GM18507 (cell line): ENCODE measurements around the gene CACNA2D2.

Experiments
- DNase-seq: peaks from one replicate; pipeline ENCODE4 v3.0.0; 2011; ENCODE audit warnings: low read depth; ENCODE audit not compliant: insufficient read length; ENCODE audit errors: extremely low spot score
- FAIRE-seq: peaks from 2 replicates; lab custom pipeline; 2011; peaks lifted over from hg19 to GRCh38; lab: Jason Lieb, UNC

CACNA2D2 gene

GRCh38 chr3:50340448-50341329 is 162.7 kb downstream of the CACNA2D2 start, which contains the start of gene RASSF1:
TSS of gene RASSF1 (minus strand) at chr3:50340836. CDS start at chr3:50340805, 31 bp downstream.
- DNase-seq, result peak; percentile 65
- FAIRE-seq, result peak; percentile 88

DNA sequence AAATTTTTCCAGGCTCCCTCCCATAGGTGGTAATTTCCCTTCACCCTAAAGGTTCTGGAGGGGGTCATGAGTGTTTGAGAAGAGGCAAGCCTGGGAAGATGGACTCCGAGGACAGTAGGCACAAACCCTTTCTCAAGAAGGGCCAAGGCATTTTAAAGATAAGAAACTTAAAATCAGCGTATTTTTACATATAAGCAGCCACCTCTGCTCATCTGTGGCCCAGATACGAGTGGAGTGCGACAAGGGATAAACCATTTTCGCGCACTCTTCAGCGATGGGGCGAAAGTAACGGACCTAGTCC is 163.3 kb downstream of the CACNA2D2 start:
- FAIRE-seq (no peak), DNase-seq (no peak)

GRCh38 chr3:50339485-50340146 is 163.8 kb downstream of the CACNA2D2 start:
- no peak for DNase-seq
- FAIRE-seq, result peak; percentile 26

GRCh38 chr3:50338965-50339364 is 164.5 kb downstream of the CACNA2D2 start:
- DNase-seq (no peak), FAIRE-seq (peak; percentile 63)

DNA sequence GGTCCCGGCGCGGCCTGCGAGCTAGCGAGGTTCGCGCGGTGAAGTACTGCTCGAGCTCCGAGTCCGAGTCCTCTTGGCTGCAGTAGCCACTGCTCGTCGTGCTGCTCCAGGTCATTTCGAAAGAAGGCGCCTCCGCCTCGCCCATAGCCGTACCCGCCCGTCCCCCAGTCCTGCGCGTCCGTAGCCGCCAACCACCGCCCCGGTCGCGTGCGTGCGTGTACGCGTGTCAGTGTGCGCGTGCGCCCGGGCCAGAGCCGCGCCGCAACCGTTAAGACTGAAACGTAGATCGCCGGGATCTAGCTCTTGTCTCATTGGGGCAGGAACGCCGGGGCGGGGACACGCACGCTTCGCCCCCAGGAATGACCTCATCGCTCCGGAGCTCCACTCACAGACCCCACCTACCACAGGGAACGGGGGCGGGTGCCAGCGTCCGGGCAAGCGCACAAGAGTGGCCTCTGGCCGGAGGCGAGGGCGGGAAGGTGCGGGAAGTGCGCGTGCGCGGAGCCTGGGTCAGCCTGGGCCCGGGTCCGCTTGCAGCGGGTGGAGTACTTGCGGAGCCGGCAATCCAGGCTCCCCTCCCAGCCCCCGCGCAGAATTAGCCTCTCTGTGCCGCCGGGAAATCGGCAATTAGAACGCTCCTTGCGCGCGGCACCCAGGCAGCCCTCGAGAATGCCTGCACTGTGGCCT is 166.1 kb downstream of the CACNA2D2 start:
- DNase-seq (peak; percentile 98), FAIRE-seq (peak; percentile 98)

DNA sequence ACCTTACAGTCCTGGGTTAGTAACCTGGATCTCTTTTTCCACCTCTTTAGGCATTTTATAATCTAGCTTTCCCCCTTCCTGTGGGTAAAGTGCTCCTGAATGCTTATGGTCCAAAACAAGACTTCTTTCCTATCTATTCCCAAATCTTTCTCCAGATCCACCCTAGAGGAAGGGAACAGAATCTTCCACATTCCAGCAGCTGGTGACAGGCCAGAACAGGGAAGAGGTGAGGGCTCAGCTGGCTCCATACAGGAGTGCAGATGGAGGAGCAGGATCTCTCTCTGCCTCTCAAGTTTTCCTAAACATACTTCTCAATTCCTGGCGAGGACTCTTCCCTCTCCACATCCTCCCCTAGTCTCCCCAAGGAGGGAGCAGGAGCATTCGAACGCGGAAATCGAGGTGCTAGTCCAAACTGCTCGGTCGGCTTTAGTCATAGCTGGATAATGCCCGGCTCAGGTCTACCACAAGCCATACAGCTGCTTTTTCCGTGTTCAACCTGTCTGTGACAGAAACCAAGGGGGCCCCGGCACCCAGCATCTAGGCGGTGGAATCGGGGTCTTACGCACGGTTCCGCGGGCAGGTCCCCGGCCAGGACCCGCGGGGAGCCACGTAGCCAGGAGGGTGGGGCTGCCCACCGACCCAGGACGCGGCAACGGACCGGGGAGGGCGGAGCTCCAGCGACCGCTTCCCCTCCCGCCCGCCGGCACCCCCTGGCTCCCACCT is 166.8 kb downstream of the CACNA2D2 start:
- DNase-seq (no peak), FAIRE-seq (no peak)

DNA sequence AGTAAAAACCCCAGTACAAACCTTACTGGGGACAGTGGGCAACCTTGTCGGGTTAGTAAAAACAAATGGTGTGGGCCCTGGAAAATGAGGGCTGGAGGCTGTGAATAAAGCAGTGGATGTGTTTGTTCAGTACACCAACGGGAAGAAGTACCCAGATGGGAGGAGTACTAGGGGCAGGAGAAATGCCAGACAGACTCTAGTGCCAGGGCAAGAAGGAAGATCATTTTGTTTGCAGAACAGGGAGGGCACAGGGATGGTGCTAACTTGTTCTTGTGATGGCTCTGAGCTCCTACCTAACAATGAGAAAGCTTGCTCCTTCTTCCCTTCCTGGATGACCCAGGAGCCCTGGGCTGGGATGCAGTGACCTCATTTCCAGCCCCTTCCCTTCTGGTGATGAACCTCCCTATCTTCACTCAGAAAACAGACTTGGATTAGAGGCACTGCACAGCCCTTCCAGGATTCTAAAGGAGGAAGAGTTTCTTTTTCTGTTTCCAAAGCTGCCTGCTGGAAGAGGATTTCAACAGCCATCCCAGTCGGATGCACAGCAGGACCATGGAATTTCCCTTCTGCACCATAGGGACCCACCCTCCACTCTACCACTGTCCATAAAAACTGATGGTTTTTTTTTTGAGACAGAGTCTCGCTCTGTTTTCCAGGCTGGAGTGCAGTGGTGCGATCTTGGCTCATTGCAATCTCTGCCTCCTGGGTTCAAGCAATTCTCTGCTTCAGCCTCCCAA is 168.9 kb downstream of the CACNA2D2 start:
- no peak for FAIRE-seq
- no peak for DNase-seq

DNA sequence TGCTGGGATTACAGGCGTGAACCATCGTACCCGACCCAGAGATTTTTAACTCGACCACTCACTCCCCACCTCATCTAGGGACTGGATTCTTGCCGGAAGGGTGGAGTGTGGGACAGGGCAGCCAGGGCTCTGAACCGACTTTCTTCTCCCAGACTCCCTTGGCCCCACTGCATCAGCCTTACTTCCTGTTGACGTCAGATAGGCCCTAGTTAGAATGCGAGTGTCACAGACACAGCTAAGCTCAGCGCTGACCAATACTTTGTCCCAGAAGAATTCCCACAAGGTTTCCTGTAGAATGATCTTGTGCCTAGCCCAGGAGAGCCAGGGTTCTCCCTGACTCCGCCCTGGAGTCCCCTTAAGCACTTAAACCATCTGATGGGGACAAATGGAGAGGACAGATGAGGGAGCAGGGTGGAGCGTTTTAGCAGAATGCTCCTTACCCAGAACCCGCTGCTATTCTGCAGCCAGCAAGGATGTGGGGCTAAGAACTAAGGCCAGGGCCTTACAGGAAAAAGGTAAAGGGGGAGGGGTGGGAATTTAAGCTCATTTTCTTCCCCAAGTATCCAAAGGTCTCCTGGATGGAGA is 169.6 kb downstream of the CACNA2D2 start:
- no peak for DNase-seq
- FAIRE-seq, result no peak

GRCh38 chr3:50331364-50331907 is 172.0 kb downstream of the CACNA2D2 start:
- no peak for FAIRE-seq
- no peak for DNase-seq

DNA sequence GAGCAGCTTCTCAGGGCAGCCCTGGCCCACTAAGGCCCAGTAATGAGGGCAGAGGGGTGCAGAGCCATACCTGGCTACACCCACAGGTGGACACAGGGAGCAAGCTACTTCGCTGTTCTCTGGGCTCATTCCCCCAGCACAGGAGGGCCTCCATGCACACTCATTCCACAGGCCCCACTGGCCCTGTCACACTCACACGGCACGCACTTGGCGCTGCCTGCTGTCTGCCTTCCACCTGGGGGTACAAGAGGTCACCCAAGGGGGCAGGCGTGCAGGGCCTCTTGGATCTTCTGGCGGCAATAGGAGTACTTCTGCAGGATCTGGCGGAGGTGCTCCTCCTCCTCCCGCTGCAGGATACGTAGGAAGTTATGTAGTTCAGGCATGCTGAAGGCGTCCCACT is 173.1 kb downstream of the CACNA2D2 start:
- DNase-seq, result no peak

GRCh38 chr3:50327943-50328691 is 175.3 kb downstream of the CACNA2D2 start, which contains the start of gene TUSC2:
TSS of gene TUSC2 (minus strand) at chr3:50328223. CDS start at chr3:50328099, 124 bp downstream.
- peak; percentile 92 for DNase-seq
- FAIRE-seq, result peak; percentile 97

More for the DNA sequence above, 173.1 kb downstream of the CACNA2D2 start:
- FAIRE-seq, result no peak

GRCh38 chr3:50327129-50327528 is 176.3 kb downstream of the CACNA2D2 start:
- FAIRE-seq (no peak), DNase-seq (no peak)

- no peak for FAIRE-seq
- no peak for DNase-seq
Observed at GRCh38 chr3:50326182-50326541, 177.3 kb downstream of the CACNA2D2 start.

- no peak for FAIRE-seq
- DNase-seq, result no peak
Observed at GRCh38 chr3:50325497-50326181, 177.8 kb downstream of the CACNA2D2 start.

DNA sequence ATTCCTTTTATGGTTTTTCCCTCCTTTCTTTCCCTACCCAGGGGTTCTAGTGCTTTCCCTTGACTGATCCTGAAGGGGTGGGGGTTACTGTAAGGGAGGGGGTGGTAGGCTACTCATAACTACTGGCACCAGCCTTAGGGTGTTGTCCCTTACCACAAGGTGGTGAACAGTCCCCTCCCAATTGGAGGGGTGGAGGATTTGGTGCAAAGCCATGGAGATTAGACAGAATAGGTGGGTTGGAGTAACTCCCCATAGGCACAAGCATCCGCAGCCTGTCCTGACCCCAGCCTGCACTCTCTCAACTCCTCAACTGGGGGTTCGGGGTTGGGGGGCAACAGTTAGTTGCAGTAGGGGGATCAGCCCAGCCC is 178.3 kb downstream of the CACNA2D2 start:
- no peak for FAIRE-seq
- no peak for DNase-seq

DNA sequence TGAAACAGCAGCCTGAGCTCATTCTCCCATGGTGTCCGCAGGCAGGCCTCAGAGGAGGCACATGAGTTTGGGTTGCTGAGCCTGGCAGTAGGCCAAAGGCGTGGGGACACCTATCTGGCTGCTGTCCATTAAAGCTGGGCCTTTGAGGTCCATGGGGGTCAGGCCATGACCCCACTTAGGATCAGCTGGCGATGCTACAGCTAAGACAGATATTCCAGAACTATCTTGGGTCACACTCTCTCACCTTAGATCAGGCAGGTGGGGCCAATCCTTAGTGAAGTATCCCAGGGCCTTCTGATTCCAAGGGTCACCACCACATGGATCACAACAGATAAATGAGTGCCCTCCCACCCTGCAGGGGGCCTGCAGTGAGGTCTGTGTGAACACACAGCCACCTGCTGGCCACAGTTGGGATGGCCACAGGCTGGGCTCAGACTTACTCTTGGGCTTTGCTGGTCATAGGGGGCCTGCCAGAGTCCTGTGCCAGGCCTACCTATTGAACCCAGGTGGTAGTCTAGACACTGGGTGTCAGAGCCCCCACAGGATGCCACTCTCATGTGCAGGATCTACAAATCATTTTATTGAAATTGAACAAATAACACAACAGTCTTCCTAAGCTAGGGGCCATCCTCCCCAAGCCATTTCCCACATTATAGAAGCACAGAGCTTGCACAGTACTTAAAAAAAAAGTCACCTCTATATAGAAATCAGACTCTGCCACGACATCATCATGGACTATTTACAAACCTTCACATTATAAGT is 178.9 kb downstream of the CACNA2D2 start:
- DNase-seq, result no peak

More for the DNA sequence above, 178.9 kb downstream of the CACNA2D2 start:
- FAIRE-seq, result peak; percentile 76
